HG02678 (cell line): ENCODE measurements around the gene BRICD5.

Source experiments
- ATAC-seq: cut with Tn5 transposase; IDR thresholded peaks from one replicate; pipeline ENCODE4 v1.9.1; 2021; ENCODE audit warnings: mild to moderate bottlenecking, moderate library complexity; ENCODE audit not compliant: unreplicated experiment

BRICD5 gene

DNA sequence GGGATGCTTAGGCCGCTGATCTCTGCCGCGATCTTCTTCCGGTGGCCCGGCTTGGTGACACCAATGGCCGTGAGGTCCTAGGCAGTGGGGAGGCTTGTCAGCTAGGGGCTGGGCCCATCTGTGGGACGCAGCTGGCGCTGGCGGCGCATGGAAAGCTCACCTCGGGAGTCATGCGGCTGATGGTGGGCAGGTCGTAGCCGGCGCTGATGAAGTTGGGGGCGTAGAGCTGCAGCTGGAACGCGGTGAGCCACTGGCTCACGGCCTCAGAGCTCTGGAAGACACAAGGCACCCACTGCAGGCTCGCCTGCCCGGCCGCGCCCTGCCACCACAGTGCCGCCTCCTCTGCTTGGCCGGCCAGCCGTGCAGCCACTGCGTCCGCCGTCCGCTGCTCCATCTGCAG, 27.0 kb downstream of the BRICD5 start:
- no peak for ATAC-seq

DNA sequence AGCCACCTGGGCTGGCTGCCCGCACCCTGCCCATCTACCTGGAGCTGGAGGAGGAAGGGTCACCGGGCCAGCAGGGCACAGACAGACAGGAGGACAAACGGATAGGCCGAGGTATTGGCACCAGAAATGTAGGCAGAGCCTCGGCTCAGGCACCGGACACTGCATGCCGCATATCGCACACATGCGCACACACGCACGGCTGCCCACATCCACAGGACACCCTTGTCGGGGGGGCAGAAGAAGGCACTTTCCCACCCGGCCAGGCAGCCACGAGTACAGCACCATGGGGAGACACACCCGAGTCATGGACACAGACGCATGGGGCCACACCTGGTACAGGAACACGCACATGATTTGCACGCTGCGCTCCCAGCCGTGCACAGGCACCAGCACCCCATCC, 28.7 kb downstream of the BRICD5 start:
- ATAC-seq = no peak

DNA sequence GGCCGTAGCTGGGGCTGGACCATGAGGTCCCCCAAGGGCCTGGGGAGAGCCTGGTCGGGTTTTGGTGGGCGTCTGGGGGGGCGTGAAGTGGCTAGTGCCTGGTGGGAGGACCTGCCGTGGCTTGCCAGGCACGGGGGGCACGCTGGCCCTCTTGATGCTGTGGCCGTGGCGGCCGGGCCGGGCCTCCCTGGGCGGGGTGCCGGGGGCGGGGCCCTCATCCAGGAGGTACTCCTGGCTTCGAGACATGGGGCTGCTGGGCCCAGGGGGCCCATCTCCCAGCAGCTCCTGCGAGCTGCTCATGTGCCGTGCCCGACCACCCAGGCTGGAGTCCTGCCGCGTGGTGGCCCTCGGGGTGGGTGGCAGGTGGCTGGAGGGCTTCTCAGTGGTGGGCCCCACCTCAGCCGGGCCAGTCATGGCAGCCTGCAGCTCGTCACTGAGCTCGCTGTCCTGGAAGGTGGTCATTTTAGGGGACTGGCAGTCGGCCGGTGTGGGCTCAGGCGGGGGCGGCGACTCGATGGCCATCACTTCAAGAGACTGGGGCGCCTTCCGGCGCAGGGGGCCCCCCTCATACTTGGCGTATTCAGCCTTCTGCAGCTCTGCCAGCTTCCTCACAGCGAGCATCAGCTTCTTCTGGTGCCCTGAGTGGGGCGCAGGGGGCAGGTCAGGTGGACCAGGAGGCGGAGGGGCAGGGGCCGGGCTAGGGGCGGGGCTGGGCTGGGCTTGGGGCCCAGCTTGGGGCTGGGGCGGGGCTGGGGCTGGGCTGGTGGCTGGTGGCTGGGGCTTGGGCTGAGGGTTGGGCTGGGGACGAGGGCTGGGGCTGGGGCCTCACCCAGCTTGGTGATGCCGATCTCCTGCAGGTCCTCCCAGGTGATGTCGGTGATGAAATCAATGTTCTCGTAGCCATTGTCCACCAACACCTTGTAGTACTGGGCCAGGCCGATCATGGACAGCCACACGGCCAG, 29.4 kb downstream of the BRICD5 start:
- ATAC-seq = no peak

DNA sequence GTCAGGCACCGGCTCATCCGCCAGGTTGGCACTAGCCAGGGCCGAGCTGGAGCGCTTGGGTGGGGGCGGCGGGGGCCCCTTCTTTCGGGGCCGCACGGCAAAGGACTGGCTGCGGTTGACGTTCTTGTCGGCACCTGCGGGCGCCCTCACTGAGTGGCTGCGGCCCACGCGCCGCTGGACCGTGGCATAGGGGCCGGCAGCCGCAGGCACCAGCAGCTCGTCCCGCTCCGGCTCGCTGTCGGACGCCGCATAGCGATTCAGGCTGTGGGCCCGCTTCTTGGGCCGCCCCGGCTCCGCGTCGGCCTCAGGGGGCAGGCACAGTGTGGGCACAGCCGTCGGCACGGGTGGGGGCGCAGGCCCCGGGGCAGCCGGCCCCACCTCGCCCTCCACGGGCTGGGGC, 30.2 kb downstream of the BRICD5 start:
- no peak for ATAC-seq

DNA sequence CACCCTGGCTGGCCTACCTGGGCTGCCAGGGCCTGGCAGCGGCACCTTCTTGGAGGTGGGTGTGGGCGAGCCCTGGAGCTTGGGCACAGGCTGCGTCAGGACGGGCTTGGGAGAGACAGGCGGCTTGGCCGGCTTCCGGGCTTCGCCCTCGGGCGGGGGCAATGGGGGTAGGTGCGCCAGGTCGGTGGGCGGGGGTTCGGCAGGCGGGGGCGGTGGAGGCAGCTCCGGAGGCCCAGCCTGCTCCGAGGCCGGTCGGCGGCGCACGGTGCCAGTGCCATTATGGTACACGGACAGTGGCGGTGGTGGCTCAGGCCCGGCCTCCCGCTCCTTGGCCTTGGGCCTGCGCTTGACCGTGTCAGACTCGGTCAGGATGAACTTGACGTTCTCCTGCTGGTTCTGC, 31.1 kb downstream of the BRICD5 start:
- ATAC-seq = no peak

DNA sequence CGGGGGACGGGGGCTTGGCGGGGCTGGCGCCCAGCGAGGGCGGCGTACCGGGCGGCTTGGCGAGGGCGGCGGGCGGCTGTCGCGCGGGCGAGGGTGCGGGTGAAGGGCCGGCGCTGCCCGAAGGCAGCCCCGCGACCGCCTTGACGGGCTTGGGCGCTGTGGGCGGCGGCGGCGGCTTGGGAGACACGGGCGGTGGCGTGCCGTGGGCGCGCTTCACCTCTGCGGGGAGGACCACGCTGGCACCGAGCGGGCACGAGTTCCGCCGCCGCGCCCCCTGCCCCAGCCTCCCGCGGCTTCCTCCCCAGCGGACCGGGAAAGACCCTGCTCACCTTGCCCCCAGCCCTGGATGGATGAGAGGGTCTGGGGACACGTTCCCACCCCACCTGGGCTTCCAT, 31.6 kb downstream of the BRICD5 start:
- no peak for ATAC-seq

DNA sequence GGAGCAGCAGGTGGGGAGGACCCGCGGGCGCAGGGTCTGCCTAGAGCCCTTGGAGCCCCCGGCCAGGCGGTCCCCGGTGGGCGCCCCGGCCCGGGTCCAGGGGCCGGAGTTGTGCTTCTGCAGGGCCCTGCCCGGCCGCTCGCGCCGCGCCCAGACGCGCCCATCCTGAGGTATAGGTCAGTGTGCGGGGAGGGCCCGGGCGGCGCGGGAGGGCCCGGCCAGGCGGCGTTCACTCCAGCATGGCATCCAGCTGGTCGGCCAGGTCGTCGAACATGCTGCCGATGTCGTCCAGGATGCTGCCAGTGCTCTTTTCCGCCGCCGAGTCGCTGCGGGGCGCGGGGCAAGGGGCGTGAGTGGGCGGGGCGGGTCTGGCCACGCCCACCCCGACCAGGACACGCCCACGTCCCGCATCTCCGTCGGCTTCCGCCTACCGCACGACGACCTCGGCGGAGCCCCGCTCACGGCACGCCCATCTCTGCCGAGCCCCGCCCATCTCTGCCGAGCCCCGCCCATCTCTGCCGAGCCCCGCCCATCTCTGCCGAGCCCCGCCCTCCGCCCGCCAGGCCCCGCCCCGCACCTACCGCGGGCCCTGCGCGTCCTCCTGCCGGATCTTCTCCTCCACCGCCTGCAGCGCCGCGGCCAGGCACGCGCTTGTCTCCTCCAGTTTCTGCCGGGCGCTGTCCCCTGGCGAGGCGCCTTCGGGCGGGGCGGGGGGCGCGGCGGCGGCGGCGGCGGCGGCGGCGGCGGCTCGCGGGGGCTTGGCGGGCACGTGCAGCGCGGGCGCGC, 32.1 kb downstream of the BRICD5 start:
- ATAC-seq = no peak

DNA sequence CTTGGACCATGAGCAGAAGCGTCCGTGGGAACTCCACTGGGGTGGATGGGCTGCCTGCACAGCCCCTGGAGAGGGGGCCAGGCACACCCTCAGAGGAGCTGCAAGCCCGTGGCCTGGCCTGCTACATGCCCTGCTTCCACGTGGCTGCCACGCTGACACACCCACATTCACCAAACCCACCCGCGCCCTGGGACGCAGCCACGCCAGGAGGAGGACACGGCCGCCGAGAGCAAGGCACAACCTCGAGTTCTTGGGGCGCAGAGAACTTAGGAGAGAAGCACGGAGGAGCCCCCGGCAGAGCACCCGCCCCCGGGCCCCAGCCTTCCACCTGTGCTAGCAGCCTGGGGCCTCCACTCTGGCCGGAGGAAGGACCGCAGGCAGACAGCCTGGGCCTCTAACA, 33.1 kb downstream of the BRICD5 start:
- no peak for ATAC-seq

DNA sequence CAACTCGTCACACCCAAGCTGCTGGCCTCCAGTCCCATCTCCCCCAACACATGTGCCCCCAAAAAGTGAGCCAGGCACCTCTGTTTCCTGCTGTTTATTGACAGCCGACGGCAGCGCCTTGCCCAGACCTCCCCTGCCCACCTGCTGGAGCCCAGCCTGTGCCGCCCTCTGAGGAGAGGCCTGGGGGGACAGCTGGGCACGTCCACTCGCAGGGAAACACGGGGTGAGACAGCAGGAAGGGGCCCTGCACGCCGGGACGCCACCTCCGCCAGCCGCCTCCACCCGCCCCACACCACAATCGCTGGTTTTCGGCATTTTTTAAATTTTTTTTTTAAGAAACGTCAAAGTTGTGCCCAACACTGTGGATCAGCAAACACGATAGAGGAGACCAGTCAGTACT, 33.6 kb downstream of the BRICD5 start:
- no peak for ATAC-seq

DNA sequence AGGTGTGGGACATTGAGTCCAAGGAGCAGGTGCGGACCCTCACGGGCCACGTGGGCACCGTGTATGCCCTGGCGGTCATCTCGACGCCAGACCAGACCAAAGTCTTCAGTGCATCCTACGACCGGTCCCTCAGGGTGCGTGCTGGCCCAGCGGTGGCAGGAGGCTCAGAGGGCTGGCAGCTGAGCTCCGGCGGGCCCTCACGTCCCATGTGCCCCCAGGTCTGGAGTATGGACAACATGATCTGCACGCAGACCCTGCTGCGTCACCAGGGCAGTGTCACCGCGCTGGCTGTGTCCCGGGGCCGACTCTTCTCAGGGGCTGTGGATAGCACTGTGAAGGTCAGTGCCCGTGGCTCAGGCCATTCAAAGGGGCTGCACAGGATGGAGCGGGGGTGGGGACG, 34.6 kb downstream of the BRICD5 start:
- no peak for ATAC-seq

DNA sequence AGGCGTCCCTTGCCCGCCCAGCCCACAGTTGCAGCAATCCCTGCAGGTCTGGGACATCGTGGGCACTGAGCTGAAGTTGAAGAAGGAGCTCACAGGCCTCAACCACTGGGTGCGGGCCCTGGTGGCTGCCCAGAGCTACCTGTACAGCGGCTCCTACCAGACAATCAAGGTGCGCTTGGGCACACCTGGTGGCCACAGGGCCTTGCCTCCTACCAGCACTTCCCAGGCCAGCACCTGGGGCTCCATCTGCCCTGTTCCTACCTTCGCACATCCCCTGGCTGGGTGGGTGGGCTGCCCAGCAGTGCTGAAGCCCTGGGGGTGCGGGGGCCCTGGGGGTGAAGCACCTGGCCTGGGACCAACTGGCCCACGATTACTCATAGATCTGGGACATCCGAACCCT, 35.2 kb downstream of the BRICD5 start:
- no peak for ATAC-seq

DNA sequence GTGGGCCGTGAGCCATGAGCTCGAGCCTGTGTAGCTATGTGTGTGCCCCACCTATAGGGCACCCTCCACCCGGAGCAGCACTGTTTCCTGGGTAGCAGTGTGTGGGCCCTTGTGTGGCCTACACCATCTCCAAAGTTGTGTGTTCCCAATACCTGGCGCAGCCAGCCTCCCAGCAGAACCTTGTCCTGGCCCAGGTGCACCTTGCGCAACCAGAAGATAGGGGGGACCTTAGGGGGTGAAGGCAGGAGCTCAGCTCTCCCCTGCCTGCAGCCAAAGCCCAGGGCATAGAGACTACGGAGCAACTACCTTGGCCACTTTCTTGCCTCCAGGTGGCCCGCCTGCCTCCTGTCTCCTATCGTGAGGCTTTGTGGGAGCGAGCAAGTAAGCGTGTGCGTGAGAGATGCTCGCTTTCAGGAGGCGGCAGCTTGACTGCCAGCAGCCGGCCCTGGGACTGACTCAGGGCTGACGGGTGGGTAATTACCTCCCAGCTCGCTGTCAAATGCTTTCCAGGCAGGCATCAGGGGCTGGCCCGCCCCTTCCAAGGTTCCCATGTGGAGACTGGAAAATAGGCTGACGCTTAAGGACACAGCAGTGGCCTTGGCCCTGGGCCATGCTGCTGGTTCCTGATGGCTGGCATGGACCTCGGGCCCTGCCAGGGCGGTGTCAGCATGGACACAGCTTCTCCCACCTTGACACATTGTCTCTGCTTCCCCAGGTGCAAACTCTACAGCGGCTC, 36.1 kb downstream of the BRICD5 start:
- no peak for ATAC-seq

DNA sequence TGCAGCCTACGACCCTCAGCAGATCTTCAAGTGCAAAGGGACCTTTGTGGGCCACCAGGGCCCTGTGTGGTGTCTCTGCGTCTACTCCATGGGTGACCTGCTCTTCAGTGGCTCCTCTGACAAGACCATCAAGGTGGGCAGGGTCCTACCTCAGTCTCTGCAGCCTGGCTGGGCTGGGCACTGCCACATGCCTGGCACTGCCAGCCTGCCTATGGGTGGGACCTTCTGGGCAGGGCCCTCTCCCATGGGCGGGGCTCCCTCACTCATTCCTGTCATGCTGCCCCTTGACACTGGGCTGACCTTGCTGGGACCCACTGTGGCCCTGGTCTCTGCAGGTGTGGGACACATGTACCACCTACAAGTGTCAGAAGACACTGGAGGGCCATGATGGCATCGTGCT, 36.7 kb downstream of the BRICD5 start:
- ATAC-seq = no peak

DNA sequence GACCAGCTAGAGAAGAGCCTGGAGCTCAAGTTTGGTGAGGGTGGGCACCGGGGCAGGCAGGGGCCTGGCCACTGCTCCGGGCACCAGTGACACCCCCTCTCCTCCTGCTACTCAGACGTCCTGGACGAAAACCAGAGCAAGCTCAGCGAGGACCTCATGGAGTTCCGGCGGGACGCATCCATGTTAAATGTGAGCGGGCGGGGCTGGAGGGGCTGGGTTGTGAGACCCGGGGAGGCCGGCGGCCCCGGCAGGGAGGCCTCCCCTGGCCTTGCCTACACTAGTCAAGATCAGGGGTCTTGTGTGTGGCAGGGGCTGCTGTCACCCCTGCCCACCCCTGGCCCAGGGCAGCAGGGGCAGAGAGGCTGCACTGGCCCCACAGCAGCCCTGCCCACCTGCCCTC, 37.3 kb downstream of the BRICD5 start:
- ATAC-seq = no peak

DNA sequence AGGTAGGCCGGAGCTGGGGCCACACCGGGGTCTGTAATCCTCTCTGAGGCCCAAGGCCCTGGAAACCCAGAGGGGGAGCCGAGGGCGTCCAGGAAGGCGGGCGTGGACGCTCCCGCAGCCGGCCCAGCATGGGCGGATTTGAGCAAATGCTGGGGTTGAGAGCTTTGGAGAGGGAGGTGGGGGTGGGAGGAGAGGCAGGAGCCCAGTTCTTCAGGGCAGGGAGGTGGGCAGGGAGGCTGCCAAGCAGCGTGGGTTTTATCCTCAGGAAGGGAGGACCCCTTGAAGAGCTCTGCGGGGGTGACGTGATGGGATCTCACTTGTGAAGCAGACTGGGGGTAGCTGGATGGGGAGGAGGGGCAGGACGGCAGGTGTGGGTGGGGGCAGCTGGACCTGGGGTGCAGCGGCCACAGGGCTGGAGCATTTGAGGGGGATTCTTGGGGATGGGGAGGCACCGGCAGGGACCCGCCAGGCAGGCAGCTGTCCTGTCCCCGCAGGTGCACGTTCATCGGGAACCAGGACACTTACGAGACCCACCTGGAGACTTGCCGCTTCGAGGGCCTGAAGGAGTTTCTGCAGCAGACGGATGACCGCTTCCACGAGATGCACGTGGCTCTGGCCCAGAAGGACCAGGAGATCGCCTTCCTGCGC, 37.9 kb downstream of the BRICD5 start:
- ATAC-seq = no peak

DNA sequence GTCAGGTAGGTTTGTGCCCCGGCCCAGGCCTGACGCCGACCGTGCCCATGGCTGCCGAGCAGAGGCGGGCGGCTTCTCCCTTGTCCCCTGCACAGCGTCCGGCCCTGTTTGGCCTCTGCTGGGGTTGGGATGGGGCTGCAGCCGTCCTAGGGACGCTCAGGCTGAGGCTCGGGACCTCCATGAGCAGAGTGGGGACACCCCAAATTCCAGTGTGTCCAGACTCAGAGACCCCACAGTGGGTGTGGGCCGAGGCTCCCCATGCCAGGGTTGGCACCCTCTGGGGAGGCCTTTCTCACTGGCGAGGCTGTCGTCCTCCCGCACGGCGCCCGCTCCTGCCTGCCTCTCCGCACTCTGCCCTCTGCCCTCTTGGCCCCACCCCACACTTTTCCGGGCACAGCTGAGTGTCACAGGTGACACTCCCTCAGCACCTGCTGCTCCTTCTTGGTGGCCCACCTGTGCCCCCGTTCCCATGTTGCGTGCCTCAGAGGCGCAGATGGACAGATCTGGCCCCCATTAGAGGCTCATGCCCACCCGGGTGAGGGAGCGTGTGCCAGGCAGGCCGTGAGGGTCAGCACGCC, 39.0 kb downstream of the BRICD5 start:
- ATAC-seq = no peak

DNA sequence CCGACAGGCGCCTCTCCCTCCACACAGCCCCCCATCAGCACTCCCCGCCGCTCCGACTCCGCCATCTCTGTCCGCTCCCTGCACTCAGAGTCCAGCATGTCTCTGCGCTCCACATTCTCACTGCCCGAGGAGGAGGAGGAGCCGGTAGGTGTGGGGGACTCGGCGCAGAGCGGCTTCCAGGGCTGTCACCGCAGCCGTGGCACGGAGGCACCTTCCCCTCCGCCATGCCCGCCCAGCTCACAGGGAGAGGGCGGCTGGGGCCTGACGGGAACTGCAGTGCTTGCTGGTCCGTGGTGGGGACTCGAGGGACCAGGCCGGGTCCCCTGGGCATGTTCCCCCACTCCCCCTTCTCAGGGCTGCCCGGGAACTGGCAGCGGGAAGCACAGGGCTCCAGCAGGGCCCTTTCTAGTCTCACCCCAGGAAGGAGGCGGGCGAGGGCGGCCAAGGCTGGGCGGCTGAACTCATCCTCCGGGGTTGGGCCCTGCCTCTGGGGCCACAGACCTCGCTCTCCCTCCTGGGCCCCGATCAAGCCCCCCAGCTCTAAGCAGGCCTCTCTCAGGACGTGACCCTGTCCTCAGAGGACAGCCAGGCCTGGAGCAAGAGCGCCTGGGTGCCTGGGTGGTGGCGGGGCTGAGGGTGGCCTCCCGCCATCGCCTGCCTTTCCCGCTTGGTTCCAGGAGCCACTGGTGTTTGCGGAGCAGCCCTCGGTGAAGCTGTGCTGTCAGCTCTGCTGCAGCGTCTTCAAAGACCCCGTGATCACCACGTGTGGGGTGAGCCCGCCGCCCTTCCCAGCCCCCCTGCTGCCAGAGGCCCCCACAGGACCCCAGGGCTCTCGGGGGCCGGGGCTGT, 39.9 kb downstream of the BRICD5 start:
- ATAC-seq = no peak

DNA sequence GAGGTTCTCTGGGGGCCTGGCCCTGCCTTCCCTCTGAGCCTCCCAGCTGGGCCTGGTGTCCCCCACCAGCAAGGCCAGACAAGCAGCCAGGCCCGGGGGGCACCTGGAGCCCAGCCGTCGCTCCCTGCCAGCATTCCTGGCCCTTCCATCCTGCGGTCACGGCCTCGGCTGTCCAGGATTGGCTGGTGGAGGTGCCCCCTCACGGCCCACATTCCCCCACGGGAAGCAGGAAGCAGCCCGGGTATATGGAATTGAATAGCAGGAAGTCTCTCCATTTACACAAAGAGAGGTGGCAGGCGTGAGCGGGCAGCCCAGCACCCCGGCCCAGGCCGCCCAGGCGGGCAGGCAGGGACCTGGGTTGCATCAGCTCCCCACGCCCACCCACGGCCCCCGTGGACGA, 40.6 kb downstream of the BRICD5 start:
- no peak for ATAC-seq

DNA sequence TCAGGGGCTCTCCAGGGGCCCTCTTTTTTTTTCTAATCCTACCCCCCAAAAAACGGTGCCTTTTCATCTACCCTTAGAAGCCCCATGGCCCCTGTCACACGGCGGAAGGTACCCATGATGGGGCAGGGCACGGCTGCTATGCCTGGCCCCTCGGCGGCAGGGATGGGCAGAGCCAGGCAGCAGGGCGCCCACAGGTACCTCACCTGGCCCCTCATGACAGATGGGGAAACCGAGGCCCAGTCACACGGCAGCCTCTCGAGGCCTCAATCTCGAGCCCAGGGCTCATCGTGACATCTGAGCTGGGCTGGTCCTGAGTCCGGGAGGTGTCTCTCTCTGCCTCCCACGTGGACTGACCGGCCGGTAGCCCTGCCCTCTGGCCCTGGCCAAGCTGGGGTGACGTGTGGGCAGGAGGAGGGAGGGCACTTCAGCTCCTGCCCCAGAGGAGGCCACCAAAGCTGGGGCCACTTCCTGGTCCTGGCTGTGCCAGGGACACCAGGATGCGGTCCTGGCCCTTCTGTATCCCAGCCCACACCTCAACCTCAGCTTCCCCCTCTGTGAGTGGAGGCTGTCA, 43.5 kb downstream of the BRICD5 start:
- ATAC-seq = no peak
